Loucy (cell line): Measurements from ENCODE around the gene DUSP28.
A peak's percentile ranks its signal among the peaks of the same experiment; 100 is the strongest.

Source experiments
- H2AFZ ChIP-seq: fragments of 200-600 bp; sonication (generic); 2 replicates; pipeline ENCODE4 v1.6.0; 2016; ENCODE audit warnings: antibody characterized with exemption, mild to moderate bottlenecking, low read length, moderate library complexity
- H3F3A ChIP-seq: fragments of 200-600 bp; 2 replicates; pipeline ENCODE4 v1.6.0; 2016; ENCODE audit warnings: antibody characterized with exemption, low read depth, mild to moderate bottlenecking
- H3K27me3 ChIP-seq: fragments of 200-600 bp; sonication (generic); 2 replicates; pipeline ENCODE4 v1.6.1; 2014; ENCODE audit warnings: low read length, mild to moderate bottlenecking; ENCODE audit not compliant: insufficient read depth, poor library complexity, severe bottlenecking
- H3K36me3 ChIP-seq: fragments of 200-600 bp; sonication (generic); 2 replicates; pipeline ENCODE4 v1.6.1; 2016; ENCODE audit warnings: low read length; ENCODE audit not compliant: insufficient read depth
- H3K4me1 ChIP-seq: fragments of 200-600 bp; sonication (generic); 2 replicates; pipeline ENCODE4 v1.5.1; 2014; ENCODE audit warnings: low read length, mild to moderate bottlenecking; ENCODE audit not compliant: insufficient read depth, poor library complexity, severe bottlenecking
- H3K4me2 ChIP-seq: fragments of 200-600 bp; sonication (generic); 2 replicates; pipeline ENCODE4 v1.6.0; 2014; ENCODE audit warnings: antibody characterized with exemption, low read length, low read depth, mild to moderate bottlenecking; ENCODE audit not compliant: poor library complexity, severe bottlenecking
- H3K4me3 ChIP-seq: fragments of 200-600 bp; sonication (generic); 2 replicates; pipeline ENCODE4 v1.5.1; 2014; ENCODE audit warnings: low read length, mild to moderate bottlenecking, mixed read lengths; ENCODE audit not compliant: poor library complexity, severe bottlenecking
- H3K79me2 ChIP-seq: fragments of 200-600 bp; sonication (generic); 2 replicates; pipeline ENCODE4 v1.6.1; 2014; ENCODE audit warnings: low read length; ENCODE audit not compliant: insufficient read depth
- H3K9ac ChIP-seq: fragments of 200-600 bp; sonication (generic); 2 replicates; pipeline ENCODE4 v1.6.0; 2014; ENCODE audit warnings: mild to moderate bottlenecking, low read depth, low read length, moderate library complexity; ENCODE audit not compliant: poor library complexity, severe bottlenecking
- H3K9me2 ChIP-seq: fragments of 200-600 bp; sonication (generic); replicated peaks from 2 replicates; pipeline ENCODE4 v1.6.1; 2016; ENCODE audit warnings: low read depth, low read length, mixed read lengths
- H3K9me3 ChIP-seq: fragments of 200-600 bp; sonication (generic); 2 replicates; pipeline ENCODE4 v1.6.1; 2014; ENCODE audit warnings: mild to moderate bottlenecking, antibody characterized with exemption, low read length, low read depth; ENCODE audit not compliant: insufficient read depth
- H4K20me1 ChIP-seq: fragments of 200-600 bp; sonication (generic); 2 replicates; pipeline ENCODE4 v1.6.0; 2014; ENCODE audit warnings: antibody characterized with exemption, low read length, mild to moderate bottlenecking; ENCODE audit not compliant: insufficient read depth, poor library complexity, severe bottlenecking
- EZH2phosphoT487 ChIP-seq: fragments of 200-600 bp; IDR thresholded peaks from 2 replicates; pipeline ENCODE4 v1.6.1; 2018; ENCODE audit warnings: antibody characterized with exemption, mild to moderate bottlenecking, moderate library complexity, borderline replicate concordance
- TF ChIP-seq, protein P1 (sequence below): fragments of 200-600 bp; sonication (generic); conservative IDR thresholded peaks from 2 replicates; pipeline ENCODE4 v1.5.1; 2014; ENCODE audit warnings: mild to moderate bottlenecking, antibody characterized with exemption, low read length

Gene DUSP28

DNA sequence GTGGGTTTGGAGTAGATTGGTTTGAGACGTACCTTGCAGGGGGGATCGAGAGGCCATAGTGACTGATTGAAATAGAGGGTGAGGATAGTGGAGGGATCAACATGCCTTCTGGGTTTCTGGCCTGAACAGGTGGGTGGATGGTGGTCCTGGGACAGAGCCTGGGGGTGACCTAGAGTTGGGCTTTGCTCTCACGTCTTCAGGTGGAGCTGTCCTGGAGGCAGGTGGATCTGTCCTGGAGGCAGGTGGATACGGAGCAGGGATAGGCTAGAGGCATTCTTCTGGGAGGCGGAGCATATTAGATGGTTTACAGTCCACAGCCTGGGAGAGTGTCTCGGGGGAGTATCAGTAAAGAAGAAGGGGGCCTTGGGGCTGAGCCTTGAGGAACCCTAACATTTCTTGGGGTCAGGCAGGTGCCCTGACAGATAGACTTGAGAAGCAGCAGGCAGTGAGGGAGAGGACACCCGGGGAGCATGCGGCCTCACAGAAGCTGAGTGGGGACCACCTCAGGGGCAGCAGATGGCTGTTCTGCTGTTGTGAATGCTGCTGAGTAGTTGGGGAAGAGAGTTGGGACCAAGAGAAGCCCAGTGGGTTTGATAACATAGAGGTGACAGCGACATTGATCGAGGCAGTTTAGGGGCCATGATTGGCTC, 28.0 kb downstream of the DUSP28 start:
- Histone ChIP-seq H3K9ac (peak overlapping the region; percentile 86), H2AFZ (no peak overlapping the region), H3K9me3 (no peaks in the 10 kb centered on the region), H3K4me1 (peaks cover 39% of the 10 kb centered on the region), H3K9me2 (no peaks in the 10 kb centered on the region), H3K4me2 (peak overlapping the region; percentile 97), H3K36me3 (peaks cover 3% of the 10 kb centered on the region; the same call in 1 of the 2 replicates), H3F3A (no peaks in the 10 kb centered on the region), H3K27me3 (no peaks in the 10 kb centered on the region), H3K4me3 (peak overlapping the region; percentile 99), H3K79me2 (peaks cover 80% of the 10 kb centered on the region), H4K20me1 (peaks cover 50% of the 10 kb centered on the region)
- no peak for TF ChIP-seq EZH2phosphoT487
- TF ChIP-seq, protein P1, sequence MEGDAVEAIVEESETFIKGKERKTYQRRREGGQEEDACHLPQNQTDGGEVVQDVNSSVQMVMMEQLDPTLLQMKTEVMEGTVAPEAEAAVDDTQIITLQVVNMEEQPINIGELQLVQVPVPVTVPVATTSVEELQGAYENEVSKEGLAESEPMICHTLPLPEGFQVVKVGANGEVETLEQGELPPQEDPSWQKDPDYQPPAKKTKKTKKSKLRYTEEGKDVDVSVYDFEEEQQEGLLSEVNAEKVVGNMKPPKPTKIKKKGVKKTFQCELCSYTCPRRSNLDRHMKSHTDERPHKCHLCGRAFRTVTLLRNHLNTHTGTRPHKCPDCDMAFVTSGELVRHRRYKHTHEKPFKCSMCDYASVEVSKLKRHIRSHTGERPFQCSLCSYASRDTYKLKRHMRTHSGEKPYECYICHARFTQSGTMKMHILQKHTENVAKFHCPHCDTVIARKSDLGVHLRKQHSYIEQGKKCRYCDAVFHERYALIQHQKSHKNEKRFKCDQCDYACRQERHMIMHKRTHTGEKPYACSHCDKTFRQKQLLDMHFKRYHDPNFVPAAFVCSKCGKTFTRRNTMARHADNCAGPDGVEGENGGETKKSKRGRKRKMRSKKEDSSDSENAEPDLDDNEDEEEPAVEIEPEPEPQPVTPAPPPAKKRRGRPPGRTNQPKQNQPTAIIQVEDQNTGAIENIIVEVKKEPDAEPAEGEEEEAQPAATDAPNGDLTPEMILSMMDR = no peak

DNA sequence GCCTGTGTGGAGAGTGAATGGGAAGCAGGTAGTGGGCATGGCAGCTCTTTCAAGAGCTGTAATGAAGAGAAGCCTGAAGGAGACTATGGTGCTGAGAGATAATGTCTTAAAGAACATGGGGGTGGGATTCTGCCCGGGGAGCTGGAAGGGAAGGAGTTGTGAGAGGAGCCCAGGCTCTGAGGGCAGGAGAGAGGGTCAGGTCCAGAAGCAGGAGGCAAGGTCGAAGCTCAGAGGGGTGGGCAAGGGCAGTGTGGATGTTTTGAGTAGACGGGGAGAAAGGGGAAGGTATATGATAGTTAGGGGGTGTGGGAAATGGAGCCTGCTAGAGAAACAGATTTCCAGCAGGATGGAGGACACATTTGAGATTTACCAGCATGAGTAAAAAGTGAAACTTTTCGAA, 28.5 kb downstream of the DUSP28 start:
- Histone ChIP-seq H3K9me3 (no peaks in the 10 kb centered on the region), H3K79me2 (peaks cover 74% of the 10 kb centered on the region), H3K4me1 (peaks cover 34% of the 10 kb centered on the region), H4K20me1 (peaks cover 50% of the 10 kb centered on the region), H2AFZ (no peak overlapping the region), H3K4me3 (peak overlapping the region; percentile 99), H3K9ac (peak overlapping the region; percentile 86), H3K4me2 (peak overlapping the region; percentile 97), H3K9me2 (no peaks in the 10 kb centered on the region), H3F3A (no peaks in the 10 kb centered on the region), H3K36me3 (peaks cover 3% of the 10 kb centered on the region; the same call in 1 of the 2 replicates), H3K27me3 (no peaks in the 10 kb centered on the region)
- TF ChIP-seq, protein P1 = no peak
- TF ChIP-seq EZH2phosphoT487 = no peak

DNA sequence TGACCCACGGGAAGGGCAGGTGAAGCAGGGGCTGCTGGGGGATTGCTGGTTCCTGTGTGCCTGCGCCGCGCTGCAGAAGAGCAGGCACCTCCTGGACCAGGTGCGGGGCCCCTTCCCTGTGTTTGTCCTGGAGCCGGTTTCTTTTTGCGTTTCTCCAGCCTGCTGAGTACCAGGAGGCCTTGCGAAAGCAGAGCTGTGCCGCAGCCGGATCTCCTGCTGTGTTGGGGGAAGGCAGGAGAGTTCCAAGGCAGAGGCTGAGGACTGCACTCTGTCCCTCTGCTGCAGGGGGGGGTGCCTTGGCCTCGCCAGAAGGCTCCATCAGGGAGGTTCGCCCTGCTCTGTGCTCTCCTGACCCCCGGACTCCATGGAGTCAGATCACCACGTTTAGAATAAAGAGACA, 29.2 kb downstream of the DUSP28 start:
- no peaks in the 10 kb centered on the region for H3K9me3 ChIP-seq
- TF ChIP-seq, protein P1 = no peak
- no peak for TF ChIP-seq EZH2phosphoT487
- no peak overlapping the region for H2AFZ ChIP-seq
- peak overlapping the region; percentile 86 for H3K9ac ChIP-seq
- H3K79me2 ChIP-seq = peaks cover 72% of the 10 kb centered on the region
- H3K4me3 ChIP-seq = peak overlapping the region; percentile 99
- peaks cover 50% of the 10 kb centered on the region for H4K20me1 ChIP-seq
- H3K4me2 ChIP-seq = peak overlapping the region; percentile 97
- no peaks in the 10 kb centered on the region for H3K27me3 ChIP-seq
- peaks cover 27% of the 10 kb centered on the region for H3K4me1 ChIP-seq
- no peaks in the 10 kb centered on the region for H3F3A ChIP-seq
- H3K36me3 ChIP-seq = peaks cover 3% of the 10 kb centered on the region; the same call in 1 of the 2 replicates
- no peaks in the 10 kb centered on the region for H3K9me2 ChIP-seq
